TTC549 (cell line): ENCODE results near the gene HM13.
"Not testable (repeated sequence)": the region's sequence is repeated elsewhere in the genome, so short reads cannot be mapped to it uniquely, and the experiment has no call there.

ENCODE experiments used
- FAIRE-seq: peaks from 2 replicates; lab custom pipeline; 2012; peaks lifted over from hg19 to GRCh38; lab: Jason Lieb, UNC

HM13 gene

GRCh38 chr20:31593221-31594001 lies 79.2 kb downstream of the HM13 start:
- no peak for FAIRE-seq

GRCh38 chr20:31594002-31594557 lies 79.8 kb downstream of the HM13 start:
- no peak for FAIRE-seq

GRCh38 chr20:31594558-31595379 lies 80.5 kb downstream of the HM13 start:
- no peak for FAIRE-seq

GRCh38 chr20:31595380-31595653 lies 81.1 kb downstream of the HM13 start:
- FAIRE-seq, result no peak

GRCh38 chr20:31595654-31596411 lies 81.6 kb downstream of the HM13 start:
- FAIRE-seq, result peak; percentile 85

GRCh38 chr20:31596412-31596715 lies 82.1 kb downstream of the HM13 start:
- not testable (repeated sequence) for FAIRE-seq

- FAIRE-seq, result no peak
Measured at GRCh38 chr20:31596831-31597480, 82.7 kb downstream of the HM13 start.

GRCh38 chr20:31597481-31597855 lies 83.2 kb downstream of the HM13 start:
- FAIRE-seq, result no peak

GRCh38 chr20:31602431-31602778 lies 88.2 kb downstream of the HM13 start:
- FAIRE-seq, result no peak

- FAIRE-seq, result no peak
Measured at GRCh38 chr20:31602779-31603441, 88.7 kb downstream of the HM13 start.

- FAIRE-seq, result no peak
Measured at GRCh38 chr20:31603822-31604566, 89.8 kb downstream of the HM13 start.

GRCh38 chr20:31604567-31605030 lies 90.4 kb downstream of the HM13 start:
- no peak for FAIRE-seq

GRCh38 chr20:31605031-31605901 lies 91.0 kb downstream of the HM13 start, which contains the start of gene ID1:
ID1 (plus strand) TSS chr20:31605289; CDS start chr20:31605388, 99 bp downstream.
- peak; percentile 66 for FAIRE-seq

- FAIRE-seq, result no peak
Measured at GRCh38 chr20:31605902-31606803, 91.9 kb downstream of the HM13 start.

GRCh38 chr20:31606804-31607639 lies 92.8 kb downstream of the HM13 start:
- no peak for FAIRE-seq

- no peak for FAIRE-seq
Measured at GRCh38 chr20:31607640-31608250, 93.5 kb downstream of the HM13 start.

GRCh38 chr20:31608251-31608945 lies 94.2 kb downstream of the HM13 start:
- FAIRE-seq, result no peak
